Measurements from ENCODE around the gene LUZP2. TPM values are rescaled to one million over a fixed set of nuclear protein-coding genes. Genes with fewer than 3 reads are reported as not detected.
A peak's percentile ranks its signal among the peaks of the same experiment; 100 is the strongest.

The LUZP2 gene
- polyA plus RNA-seq, 1 donor from 2014 or later, result not detected

DNA sequence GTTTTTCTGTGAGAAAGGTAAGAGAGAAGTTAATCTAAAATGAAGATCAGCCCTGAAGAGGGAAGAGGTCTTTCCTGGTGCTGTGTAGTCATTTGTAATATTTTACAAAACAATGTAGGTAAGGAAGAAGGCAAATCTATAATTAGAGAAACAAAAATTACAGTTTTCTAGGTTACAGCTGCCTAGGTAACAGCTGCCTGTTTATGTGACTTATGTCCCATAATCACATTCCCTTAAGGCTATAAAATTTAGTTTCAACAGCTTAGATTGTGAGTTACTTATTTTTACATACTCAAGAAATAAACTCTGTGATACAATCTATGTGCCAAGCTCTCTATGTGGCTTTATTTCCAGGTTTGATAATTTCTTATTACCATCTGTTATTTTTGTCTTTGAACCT lies 19.8 kb downstream of the LUZP2 start:
- no peak overlapping the region for H3K27ac Mint-ChIP-seq
- no peak overlapping the region for H3K4me3 Mint-ChIP-seq
- H3K27me3 Mint-ChIP-seq, result no peaks in the 10 kb centered on the region
- no peaks in the 10 kb centered on the region for H3K4me1 Mint-ChIP-seq
- H3K36me3 Mint-ChIP-seq, result no peaks in the 10 kb centered on the region
- peaks cover 0 to 4% (median 0%) of the 10 kb centered on the region in 3 donors for H3K9me3 Mint-ChIP-seq

DNA sequence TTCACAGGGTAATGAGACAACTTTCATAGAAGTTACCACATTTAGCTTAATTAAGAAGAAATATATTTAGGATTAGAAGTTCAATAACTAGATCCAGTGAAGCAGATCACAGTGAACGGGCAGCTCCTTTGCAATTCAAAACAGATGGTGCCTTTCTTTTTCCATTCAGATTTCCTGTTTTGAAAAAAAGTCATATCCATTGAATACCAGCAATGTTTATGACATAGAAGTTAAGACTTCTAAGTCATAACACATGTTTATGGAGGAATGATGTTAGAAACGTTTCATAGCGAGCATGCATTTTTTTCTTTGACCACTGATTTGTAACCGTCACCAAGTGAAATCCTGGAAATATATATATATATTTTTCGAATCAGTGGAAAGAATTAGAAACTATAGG lies 24.7 kb downstream of the LUZP2 start:
- no peak overlapping the region for H3K27ac Mint-ChIP-seq
- H3K9me3 Mint-ChIP-seq, result peaks cover 0 to 2% (median 0%) of the 10 kb centered on the region in 3 donors
- no peaks in the 10 kb centered on the region for H3K27me3 Mint-ChIP-seq

DNA sequence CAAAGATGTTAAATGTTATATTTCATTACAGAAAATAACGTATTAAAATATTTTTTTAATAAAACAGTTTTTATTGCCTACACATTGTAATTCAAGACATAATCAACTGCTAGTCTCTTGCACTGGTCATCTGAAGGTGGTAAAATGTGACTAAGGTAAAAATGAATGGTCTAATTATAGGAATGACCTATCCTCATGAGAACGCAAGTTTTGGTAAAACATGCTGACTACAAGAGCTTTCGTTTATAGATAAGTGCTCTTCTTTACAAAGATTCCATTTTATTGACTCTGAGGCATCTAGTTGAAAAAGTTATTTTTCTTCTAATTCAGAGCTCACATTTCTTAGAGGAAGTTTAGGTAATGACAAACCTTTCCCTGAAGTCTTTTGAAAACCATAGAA lies 27.3 kb downstream of the LUZP2 start:
- H3K4me3 Mint-ChIP-seq, result no peak overlapping the region
- H3K36me3 Mint-ChIP-seq, result no peaks in the 10 kb centered on the region
- peaks cover 0 to 2% (median 0%) of the 10 kb centered on the region in 3 donors for H3K9me3 Mint-ChIP-seq
- no peaks in the 10 kb centered on the region for H3K4me1 Mint-ChIP-seq
- no peak overlapping the region for H3K27ac Mint-ChIP-seq
- no peaks in the 10 kb centered on the region for H3K27me3 Mint-ChIP-seq

More for the DNA sequence above, 24.7 kb downstream of the LUZP2 start:
- Mint-ChIP-seq H3K36me3 (no peaks in the 10 kb centered on the region), H3K4me1 (no peaks in the 10 kb centered on the region), H3K4me3 (no peak overlapping the region)

DNA sequence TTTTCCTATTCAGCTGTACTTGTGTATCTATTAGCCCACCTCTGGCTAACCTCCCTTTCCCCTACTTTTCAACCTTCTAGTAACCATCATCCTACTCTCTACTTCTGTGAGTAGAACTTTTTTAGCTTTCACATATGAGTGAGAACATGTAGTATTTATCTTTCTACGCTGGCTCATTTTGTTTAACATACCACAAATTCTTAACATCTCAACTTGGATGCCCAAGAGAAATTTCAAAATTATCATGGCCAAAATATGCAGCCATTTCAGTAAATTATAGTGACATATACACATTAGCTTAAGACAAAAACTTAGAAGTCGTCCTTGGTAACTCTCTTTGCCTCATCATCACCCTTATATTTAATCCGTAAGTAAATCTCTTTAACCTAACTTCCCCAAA lies 34.7 kb downstream of the LUZP2 start:
- no peak overlapping the region for H3K4me3 Mint-ChIP-seq
- peaks cover 0 to 9% (median 0%) of the 10 kb centered on the region in 3 donors for H3K9me3 Mint-ChIP-seq
- H3K27me3 Mint-ChIP-seq, result no peaks in the 10 kb centered on the region
- H3K27ac Mint-ChIP-seq, result no peak overlapping the region
- no peaks in the 10 kb centered on the region for H3K4me1 Mint-ChIP-seq
- no peaks in the 10 kb centered on the region for H3K36me3 Mint-ChIP-seq

DNA sequence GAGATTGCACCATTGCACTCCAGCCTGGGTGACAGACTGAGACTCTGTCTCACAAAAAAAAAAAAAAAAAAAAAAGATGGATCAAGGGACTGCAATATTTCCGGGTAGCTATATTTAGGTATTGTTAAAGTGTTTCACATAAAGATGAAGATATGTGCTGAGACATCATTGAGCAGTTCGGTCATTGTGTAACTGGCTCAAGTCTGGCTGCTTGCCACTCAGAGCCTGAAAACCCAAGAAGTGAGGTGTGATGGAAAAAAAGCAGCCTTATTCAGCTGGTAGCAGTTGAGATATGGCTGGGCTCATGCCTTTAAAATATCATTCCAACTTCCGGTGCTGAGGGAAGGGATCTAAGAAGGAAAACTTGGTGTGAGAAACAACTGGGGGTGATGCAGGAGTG lies 46.9 kb downstream of the LUZP2 start:
- Mint-ChIP-seq H3K27me3 (no peaks in the 10 kb centered on the region), H3K36me3 (no peaks in the 10 kb centered on the region), H3K27ac (no peak overlapping the region), H3K4me1 (no peaks in the 10 kb centered on the region), H3K4me3 (no peak overlapping the region), H3K9me3 (peaks cover 0 to 8% (median 2%) of the 10 kb centered on the region in 3 donors)

DNA sequence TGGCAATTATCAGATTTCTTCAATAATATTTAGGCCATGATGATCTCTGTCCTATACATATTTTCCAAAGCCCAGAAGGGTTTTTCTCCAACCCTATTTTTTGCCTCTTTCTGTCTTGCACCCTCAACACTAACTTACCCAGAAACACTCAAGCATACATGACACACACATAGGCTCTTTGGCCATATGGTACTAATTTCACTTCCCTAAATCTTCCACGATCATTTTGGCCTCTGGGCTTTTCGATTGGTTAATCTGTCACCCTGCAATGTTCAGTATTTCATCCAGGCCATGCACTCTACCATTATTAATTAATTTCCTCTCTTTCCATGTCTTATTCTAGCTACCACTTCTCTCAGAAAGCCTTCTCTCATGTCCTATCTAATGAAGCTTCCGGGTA lies 59.8 kb downstream of the LUZP2 start:
- H3K27ac Mint-ChIP-seq, result no peak overlapping the region
- H3K27me3 Mint-ChIP-seq, result no peaks in the 10 kb centered on the region
- H3K4me1 Mint-ChIP-seq, result no peaks in the 10 kb centered on the region
- H3K9me3 Mint-ChIP-seq, result peaks cover 0 to 2% (median 0%) of the 10 kb centered on the region in 3 donors
- H3K4me3 Mint-ChIP-seq, result no peak overlapping the region
- no peaks in the 10 kb centered on the region for H3K36me3 Mint-ChIP-seq

DNA sequence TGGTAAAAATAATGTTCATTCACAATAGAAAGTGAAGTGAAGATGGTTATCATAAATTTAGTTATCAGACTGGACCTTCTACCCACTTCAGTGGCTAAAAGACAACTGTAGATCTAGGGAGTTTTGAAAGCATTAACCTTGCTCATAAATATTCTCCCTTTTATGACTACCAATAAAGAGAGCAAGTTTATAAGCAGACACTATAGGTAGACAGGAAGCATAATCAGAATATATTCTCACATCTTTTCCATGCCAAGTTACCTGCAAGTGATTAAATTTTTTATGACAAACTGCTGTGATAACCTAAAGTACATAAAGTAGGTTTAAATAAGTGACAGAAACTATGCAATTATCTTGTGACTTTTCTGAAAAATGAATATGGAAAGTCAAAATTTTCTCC lies 62.5 kb downstream of the LUZP2 start:
- Mint-ChIP-seq H3K4me1 (no peaks in the 10 kb centered on the region), H3K27me3 (no peaks in the 10 kb centered on the region), H3K36me3 (no peaks in the 10 kb centered on the region), H3K9me3 (peaks cover 0 to 2% (median 0%) of the 10 kb centered on the region in 3 donors), H3K4me3 (no peak overlapping the region), H3K27ac (no peak overlapping the region)

DNA sequence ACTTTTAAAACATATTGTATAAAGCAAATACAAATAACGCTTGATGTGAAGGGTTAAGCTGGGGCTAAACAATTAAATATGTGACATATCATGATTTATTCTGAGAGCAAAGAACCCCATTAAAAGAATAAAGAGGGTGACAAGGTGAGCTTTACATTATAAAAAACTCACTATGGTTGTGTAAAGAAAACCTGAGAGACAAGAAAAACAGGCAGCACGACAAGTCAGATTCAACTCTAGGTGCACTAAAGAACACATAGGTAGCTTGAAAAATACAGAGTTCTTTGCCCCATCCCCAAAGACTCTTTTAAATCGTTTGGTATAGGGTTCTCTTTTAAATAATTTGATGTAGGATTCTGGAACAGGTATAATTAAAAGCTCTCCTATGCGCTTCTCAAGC lies 63.5 kb downstream of the LUZP2 start:
- Mint-ChIP-seq H3K9me3 (peaks cover 0 to 2% (median 0%) of the 10 kb centered on the region in 3 donors), H3K4me3 (no peak overlapping the region), H3K27me3 (no peaks in the 10 kb centered on the region), H3K36me3 (no peaks in the 10 kb centered on the region), H3K4me1 (no peaks in the 10 kb centered on the region), H3K27ac (no peak overlapping the region)

DNA sequence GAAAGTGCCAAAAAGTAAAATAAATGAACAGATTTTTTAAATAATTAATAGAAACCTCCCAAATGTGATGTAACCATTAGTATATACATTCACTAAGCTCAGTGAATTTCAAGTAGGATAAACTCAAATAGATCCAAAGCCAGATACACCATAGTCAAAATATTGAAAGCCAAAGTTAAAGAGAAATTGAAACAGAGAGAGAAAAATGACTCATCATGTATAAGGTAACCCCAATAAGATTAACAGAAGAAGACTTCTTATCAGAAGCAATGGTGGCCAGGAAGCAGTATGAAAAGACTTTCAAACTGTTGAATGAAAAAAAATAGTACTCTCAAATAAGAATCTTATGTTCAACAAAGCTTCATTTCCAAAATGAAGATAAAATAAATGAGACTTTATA lies 70.5 kb downstream of the LUZP2 start:
- Mint-ChIP-seq H3K27me3 (no peaks in the 10 kb centered on the region), H3K4me1 (no peaks in the 10 kb centered on the region), H3K36me3 (no peaks in the 10 kb centered on the region), H3K9me3 (peaks cover 0 to 2% (median 0%) of the 10 kb centered on the region in 3 donors), H3K27ac (no peak overlapping the region), H3K4me3 (no peak overlapping the region)

DNA sequence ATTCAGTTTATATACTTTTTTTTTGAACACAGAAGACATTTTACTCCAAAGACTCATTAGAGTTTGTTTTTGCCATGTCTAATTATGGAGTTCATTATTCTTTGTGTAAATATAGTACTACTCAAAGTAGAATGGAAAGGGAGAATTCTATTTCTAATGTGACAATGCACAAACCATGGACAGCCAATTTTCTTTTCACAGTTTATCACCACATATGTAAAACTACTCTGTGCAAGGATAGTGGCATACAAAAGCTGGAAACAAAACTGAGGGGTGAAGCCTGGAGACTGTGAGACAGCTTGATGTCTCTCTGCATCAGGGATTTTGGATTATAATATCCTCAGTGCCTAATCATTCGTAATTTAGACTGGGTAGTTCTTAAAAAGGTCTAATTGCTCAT lies 75.5 kb downstream of the LUZP2 start:
- Mint-ChIP-seq H3K4me1 (peaks cover 0 to 1% (median 0%) of the 10 kb centered on the region in 3 donors), H3K9me3 (peaks cover 0 to 5% (median 2%) of the 10 kb centered on the region in 3 donors), H3K4me3 (no peak overlapping the region), H3K36me3 (no peaks in the 10 kb centered on the region), H3K27me3 (no peaks in the 10 kb centered on the region), H3K27ac (no peak overlapping the region)

DNA sequence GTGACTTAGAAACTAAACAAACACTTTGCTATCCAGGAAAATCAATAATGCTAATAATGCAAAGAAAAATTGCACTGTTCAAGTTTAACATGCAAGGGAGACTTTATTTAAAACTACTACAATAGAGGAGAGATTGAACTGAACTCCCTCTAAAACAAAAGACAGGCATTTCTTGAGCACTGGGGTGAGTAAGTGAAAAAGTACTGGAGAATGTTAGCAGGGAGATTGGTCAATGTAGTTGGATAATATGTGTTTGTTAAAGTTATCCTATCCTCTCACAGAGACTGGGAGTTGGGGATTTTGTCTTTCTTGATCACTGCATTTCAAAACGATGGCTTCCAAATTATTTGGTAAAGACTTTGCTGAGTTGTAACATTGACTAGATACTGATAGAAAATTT lies 77.6 kb downstream of the LUZP2 start:
- no peak overlapping the region for H3K27ac Mint-ChIP-seq
- no peaks in the 10 kb centered on the region for H3K27me3 Mint-ChIP-seq
- H3K36me3 Mint-ChIP-seq, result no peaks in the 10 kb centered on the region
- no peak overlapping the region for H3K4me3 Mint-ChIP-seq
- peaks cover 0 to 5% (median 0%) of the 10 kb centered on the region in 3 donors for H3K9me3 Mint-ChIP-seq
- peaks cover 0 to 1% (median 0%) of the 10 kb centered on the region in 3 donors for H3K4me1 Mint-ChIP-seq

DNA sequence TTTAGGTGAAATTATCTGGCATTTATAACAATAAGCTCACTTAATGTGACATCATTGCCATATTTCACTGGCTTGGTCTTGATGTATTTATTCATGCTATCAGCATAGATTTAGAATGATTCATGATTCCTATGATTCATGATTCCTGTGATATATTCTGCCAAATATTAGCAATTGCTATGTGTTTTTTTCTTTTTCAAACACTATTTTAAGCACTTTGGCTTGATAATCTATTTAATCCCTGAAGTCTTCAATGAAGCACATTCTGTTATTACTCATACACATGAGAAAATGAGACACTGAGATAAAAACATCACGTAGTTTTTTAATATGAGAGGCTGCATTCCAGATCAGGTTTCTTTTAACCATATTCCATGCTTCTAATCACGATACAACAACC lies 78.5 kb downstream of the LUZP2 start:
- Mint-ChIP-seq H3K4me3 (no peak overlapping the region), H3K27ac (no peak overlapping the region), H3K36me3 (no peaks in the 10 kb centered on the region), H3K27me3 (no peaks in the 10 kb centered on the region), H3K9me3 (peaks cover 0 to 5% (median 2%) of the 10 kb centered on the region in 3 donors), H3K4me1 (peaks cover 0 to 1% (median 0%) of the 10 kb centered on the region in 3 donors)

DNA sequence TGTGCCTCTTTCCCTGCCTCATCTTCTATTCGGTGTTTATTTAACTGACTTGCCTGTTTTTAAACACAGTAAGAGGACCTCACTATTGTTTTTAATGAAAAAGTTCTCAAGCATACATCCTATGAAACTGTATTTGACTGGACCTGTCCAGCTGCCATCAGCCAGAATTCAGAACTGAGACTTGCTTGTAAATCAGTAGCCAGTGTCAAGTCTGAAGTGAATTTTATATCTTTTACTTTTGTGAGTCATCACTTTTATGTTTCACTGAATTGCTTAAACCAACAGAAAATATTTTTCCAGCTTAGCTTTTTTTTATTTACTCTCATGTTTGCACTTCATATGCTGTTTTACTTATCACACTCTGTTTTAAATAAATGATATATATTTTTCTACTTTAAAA lies 88.3 kb downstream of the LUZP2 start:
- no peak overlapping the region for H3K4me3 Mint-ChIP-seq
- no peaks in the 10 kb centered on the region for H3K36me3 Mint-ChIP-seq
- peaks cover 0 to 11% (median 1%) of the 10 kb centered on the region in 3 donors for H3K9me3 Mint-ChIP-seq
- H3K27me3 Mint-ChIP-seq, result no peaks in the 10 kb centered on the region
- no peak overlapping the region for H3K27ac Mint-ChIP-seq
- H3K4me1 Mint-ChIP-seq, result no peaks in the 10 kb centered on the region

DNA sequence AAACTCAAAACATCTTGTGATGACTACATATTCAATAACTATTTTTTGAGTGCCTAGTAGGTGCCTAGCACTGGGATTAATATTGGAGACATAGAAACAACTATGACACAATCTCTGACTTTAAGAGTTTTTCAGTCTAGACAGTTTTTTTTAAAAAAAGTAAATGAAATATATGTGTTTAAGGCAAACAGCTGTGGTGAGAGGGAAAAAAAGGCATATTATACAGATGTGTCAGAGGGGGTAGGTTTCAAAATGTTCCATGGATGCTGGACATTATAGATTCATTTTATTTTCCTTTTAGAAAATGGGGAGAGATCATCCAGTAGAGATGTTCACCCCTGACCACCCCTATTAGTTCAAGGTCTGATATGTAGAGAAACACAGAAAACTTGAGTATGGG lies 90.8 kb downstream of the LUZP2 start:
- Mint-ChIP-seq H3K4me3 (no peak overlapping the region), H3K9me3 (peaks cover 0 to 11% (median 0%) of the 10 kb centered on the region in 3 donors), H3K27ac (no peak overlapping the region), H3K27me3 (no peaks in the 10 kb centered on the region), H3K4me1 (no peaks in the 10 kb centered on the region), H3K36me3 (no peaks in the 10 kb centered on the region)

DNA sequence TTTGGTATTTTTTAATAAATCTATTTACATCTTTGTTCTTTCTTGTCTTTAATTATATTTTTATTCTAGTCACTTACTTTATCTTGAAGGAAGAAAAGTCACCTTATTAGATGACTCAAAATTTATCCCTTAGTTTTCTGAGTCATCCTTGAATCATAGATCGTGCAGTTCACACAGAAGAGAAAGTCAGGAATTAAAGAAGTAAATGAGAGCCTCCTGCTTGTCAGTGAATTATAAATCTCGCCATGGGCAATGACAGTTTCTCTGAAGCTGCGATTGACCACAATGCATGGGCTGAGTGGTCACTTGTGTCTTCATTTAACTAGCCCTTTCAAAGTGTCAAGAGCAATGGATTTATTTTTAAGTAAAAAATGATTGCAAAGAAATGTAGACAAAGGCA lies 91.2 kb downstream of the LUZP2 start:
- Mint-ChIP-seq H3K4me1 (no peaks in the 10 kb centered on the region), H3K4me3 (no peak overlapping the region), H3K36me3 (no peaks in the 10 kb centered on the region), H3K27me3 (no peaks in the 10 kb centered on the region), H3K27ac (no peak overlapping the region), H3K9me3 (peaks cover 0 to 11% (median 2%) of the 10 kb centered on the region in 3 donors)

DNA sequence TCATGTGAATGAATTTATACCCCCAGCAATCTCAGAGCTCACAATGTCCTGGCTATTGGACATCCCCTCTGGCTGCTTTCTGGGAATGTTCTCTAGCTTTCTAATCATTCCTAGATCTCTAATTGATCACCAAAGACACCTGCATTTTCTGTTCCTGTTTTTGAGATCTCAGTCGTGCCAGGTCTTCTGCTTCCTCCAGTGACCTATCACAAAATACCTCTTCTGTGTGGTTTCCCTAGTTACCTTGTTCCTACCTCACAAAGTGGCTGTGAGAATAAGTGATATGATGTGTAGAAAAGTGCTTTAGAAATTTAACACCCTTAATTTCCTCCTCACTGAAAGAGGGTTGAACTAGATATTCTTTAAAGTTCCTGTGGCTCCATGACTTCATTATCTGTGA lies 92.2 kb downstream of the LUZP2 start:
- H3K4me3 Mint-ChIP-seq, result no peak overlapping the region
- H3K27ac Mint-ChIP-seq, result peak overlapping the region in 1 of 3 donors; percentile 33
- peaks cover 0 to 11% (median 2%) of the 10 kb centered on the region in 3 donors for H3K9me3 Mint-ChIP-seq
- no peaks in the 10 kb centered on the region for H3K4me1 Mint-ChIP-seq
- no peaks in the 10 kb centered on the region for H3K27me3 Mint-ChIP-seq
- no peaks in the 10 kb centered on the region for H3K36me3 Mint-ChIP-seq

DNA sequence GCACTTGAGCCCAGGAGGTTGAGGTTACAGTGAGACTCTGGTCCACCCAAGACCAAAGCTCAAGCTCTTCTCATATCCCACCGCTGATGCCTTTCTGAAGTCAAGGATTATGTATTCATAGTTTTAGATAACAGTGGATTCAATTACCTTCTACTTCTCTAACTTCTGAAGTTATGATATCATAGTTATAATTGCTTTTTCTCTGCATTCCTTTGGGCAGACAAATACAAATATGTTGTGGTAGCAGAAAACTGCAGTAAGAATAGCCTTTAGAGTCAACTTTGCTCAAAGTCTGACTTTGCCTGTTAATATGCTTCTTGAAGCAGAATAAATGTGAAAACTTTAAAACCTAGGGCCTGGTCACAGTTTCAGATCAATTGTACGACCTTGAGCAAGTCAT lies 94.4 kb downstream of the LUZP2 start:
- Mint-ChIP-seq H3K9me3 (peaks cover 0 to 5% (median 2%) of the 10 kb centered on the region in 3 donors), H3K27me3 (no peaks in the 10 kb centered on the region), H3K4me3 (no peak overlapping the region), H3K4me1 (no peaks in the 10 kb centered on the region), H3K27ac (no peak overlapping the region), H3K36me3 (no peaks in the 10 kb centered on the region)

Measured in IgD-negative memory B cell (primary cell).